ENCODE data around the gene NOD2.

Gene NOD2

DNA sequence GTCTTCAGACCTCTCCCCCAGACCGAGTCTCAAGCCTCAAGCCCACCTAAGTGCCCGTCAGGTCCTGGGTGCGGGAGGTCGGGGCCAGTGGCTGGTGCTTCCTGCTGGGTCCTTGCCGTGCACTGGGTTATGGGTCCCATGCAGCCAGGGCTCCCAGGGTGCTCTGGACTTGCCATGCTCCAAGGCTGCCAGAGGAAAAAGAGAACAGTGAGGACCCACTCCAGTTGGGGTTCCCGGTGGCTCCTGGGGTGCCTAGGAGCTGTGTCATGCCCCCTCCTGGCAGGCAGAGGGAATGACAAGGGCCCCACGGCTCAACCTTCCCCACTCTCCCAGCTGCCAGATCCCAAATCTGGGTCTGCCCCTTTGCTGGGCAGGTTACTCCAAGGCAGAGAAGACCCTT lies 16.1 kb upstream of the NOD2 start:
- no peak for DNase-seq (ENCODE audit: low read depth)
- no peak overlapping the region for H3K4me3 ChIP-seq (ENCODE audit: low read depth, low read length)
- TF ChIP-seq, protein P1, sequence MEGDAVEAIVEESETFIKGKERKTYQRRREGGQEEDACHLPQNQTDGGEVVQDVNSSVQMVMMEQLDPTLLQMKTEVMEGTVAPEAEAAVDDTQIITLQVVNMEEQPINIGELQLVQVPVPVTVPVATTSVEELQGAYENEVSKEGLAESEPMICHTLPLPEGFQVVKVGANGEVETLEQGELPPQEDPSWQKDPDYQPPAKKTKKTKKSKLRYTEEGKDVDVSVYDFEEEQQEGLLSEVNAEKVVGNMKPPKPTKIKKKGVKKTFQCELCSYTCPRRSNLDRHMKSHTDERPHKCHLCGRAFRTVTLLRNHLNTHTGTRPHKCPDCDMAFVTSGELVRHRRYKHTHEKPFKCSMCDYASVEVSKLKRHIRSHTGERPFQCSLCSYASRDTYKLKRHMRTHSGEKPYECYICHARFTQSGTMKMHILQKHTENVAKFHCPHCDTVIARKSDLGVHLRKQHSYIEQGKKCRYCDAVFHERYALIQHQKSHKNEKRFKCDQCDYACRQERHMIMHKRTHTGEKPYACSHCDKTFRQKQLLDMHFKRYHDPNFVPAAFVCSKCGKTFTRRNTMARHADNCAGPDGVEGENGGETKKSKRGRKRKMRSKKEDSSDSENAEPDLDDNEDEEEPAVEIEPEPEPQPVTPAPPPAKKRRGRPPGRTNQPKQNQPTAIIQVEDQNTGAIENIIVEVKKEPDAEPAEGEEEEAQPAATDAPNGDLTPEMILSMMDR (conservative IDR thresholded peaks at IDR 0.05; ENCODE audit: low read depth, low read length) = peak; percentile 43

DNA sequence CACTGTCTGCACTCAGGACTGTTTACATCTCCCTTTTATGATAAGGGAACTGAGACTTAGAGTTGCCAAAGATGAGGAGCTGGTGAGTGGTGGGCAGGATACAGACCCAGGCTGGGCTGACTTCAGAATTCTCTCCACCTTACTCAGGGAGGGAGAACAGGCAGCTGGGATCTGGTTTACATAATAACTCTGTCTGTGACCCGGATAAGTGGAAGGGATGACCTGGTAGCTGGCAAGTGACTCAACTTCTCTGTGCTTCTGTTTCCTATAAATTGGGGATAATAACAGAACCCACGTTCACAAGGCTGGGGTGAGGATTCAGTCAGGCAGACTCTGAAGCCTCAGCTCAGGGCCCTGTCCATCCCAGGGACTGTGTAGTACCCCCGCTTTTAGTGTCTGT lies 14.9 kb upstream of the NOD2 start:
- no peak for DNase-seq (ENCODE audit: low read depth)
- TF ChIP-seq, protein P1 (conservative IDR thresholded peaks at IDR 0.05; ENCODE audit: low read depth, low read length) = no peak
- H3K4me3 ChIP-seq (ENCODE audit: low read depth, low read length) = no peak overlapping the region

- no peak for DNase-seq (ENCODE audit: low read depth)
- TF ChIP-seq, protein P1 (conservative IDR thresholded peaks at IDR 0.05; ENCODE audit: low read depth, low read length) = no peak
- H3K4me3 ChIP-seq (ENCODE audit: low read depth, low read length) = no peak overlapping the region
Measured at GRCh38 chr16:50679266-50679665, 14.1 kb upstream of the NOD2 start.

GRCh38 chr16:50679676-50680555 lies 13.5 kb upstream of the NOD2 start:
- TF ChIP-seq, protein P1 (conservative IDR thresholded peaks at IDR 0.05; ENCODE audit: low read depth, low read length) = no peak
- DNase-seq (ENCODE audit: low read depth) = no peak
- no peak overlapping the region for H3K4me3 ChIP-seq (ENCODE audit: low read depth, low read length)

GRCh38 chr16:50680556-50680893 lies 12.9 kb upstream of the NOD2 start:
- TF ChIP-seq, protein P1 (conservative IDR thresholded peaks at IDR 0.05; ENCODE audit: low read depth, low read length) = no peak
- DNase-seq (ENCODE audit: low read depth) = no peak
- H3K4me3 ChIP-seq (ENCODE audit: low read depth, low read length) = no peak overlapping the region

DNA sequence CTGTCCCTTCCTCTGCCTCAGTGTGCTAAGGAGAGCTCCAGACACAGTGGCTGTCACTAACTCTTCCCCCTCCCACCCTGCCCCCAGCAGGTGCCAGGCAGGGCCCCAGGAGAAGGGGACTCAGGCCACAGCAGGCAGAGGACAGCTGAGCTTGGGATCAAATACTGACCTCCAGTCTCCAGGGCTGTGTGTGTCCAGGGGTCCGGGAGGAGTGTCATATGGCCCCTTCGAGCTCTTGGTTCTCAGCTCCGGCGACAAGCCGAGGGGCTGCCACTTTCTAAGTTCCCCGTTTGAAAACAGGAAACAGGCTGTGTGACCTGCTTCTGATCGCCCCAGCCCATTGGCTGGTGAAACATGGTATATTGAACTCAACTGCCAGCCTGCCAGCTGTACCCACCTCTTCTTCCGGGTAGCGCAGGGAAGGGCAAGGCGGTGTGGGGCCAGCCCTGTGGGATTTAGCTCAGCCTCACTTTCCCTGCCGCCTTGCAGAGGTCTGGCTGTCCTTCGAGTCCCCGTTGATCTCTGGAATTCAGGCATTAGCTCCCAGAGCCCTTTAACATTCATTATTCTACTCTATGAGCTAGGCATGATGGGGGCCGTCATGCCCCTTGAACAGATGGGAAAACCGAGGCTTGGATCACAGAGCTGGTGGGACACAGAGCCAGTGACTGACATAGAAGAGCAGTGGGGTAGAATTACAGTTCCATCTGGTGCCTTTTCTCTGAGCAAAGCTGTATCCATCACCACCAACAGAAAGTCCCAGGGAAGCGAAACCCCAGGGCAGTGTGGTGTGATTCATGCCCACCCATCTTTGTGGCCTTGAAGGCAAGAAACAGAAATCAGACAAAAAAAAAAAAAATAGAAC lies 12.2 kb upstream of the NOD2 start, which contains the start of gene SNX20:
Gene SNX20 (minus strand): TSS at position 292 of the 865 bp plus-strand sequence. CDS start 3,786 bp downstream, outside the sequence.
- TF ChIP-seq, protein P1 (conservative IDR thresholded peaks at IDR 0.05; ENCODE audit: low read depth, low read length) = no peak
- H3K4me3 ChIP-seq (ENCODE audit: low read depth, low read length) = no peak within 1 kb of the TSS

More for the DNA sequence above, 12.2 kb upstream of the NOD2 start, which contains the start of gene SNX20:
- no peak for DNase-seq (ENCODE audit: low read depth)

Measured in choroid plexus epithelial cell (primary cell).